ENCODE results near the gene TSC22D1. TPM values are rescaled to one million over a fixed set of nuclear protein-coding genes. Genes with fewer than 3 reads are reported as not detected.

TSC22D1 gene
- total RNA-seq, 1 experiment from 2014 or later = 20.1 TPM

GRCh38 chr13:44416744-44417143, 159.4 kb downstream of the TSC22D1 start:
- no peak overlapping the region for H3K27ac ChIP-seq (ENCODE audit: low read length)
- H3K4me3 ChIP-seq (ENCODE audit: low read length) = no peak overlapping the region
- H3K9ac ChIP-seq (ENCODE audit: low read length) = no peak overlapping the region
- DNase-seq = no peak
- H3K79me2 ChIP-seq (ENCODE audit: low read length) = no peaks in the 10 kb centered on the region
- H3K27me3 ChIP-seq (ENCODE audit: low read length) = no peaks in the 10 kb centered on the region
- no peaks in the 10 kb centered on the region for H4K20me1 ChIP-seq (ENCODE audit: insufficient read depth, low read depth, low read length)
- H2AFZ ChIP-seq (ENCODE audit: low read length) = no peak overlapping the region
- H3K9me2 ChIP-seq (replicated peaks; ENCODE audit: insufficient read depth, low read length) = no peaks in the 10 kb centered on the region
- H3K4me2 ChIP-seq (ENCODE audit: low read depth, low read length, poor library complexity, severe bottlenecking) = no peak overlapping the region
- H3K4me1 ChIP-seq (ENCODE audit: low read length) = peaks cover 11% of the 10 kb centered on the region
- H3K36me3 ChIP-seq (ENCODE audit: insufficient read depth, low read length) = no peaks in the 10 kb centered on the region
- H3K9me3 ChIP-seq (ENCODE audit: low read length) = no peaks in the 10 kb centered on the region

DNA sequence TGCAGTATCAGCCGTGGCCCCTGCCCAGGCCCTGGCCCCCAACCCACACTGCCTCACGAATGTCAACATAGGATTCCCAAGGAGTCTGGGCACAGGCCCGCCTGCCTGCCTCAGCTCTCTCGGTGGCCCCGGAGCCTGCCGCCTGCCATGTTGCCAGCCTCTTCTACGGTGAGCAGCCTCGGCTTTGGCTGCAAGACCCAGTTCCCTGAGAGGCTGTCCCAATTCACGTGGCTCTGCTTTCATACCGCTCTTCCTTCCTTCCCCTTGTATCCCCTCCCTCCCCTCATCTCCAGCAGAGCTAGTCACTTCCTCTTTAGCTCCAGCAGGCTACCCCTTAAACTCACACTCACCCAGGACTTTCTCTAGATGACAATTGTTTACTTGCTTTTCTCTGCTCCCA, 159.8 kb downstream of the TSC22D1 start:
- Histone ChIP-seq H3K79me2 (ENCODE audit: low read length) (no peaks in the 10 kb centered on the region), H3K9me3 (ENCODE audit: low read length) (no peaks in the 10 kb centered on the region), H3K36me3 (ENCODE audit: insufficient read depth, low read length) (no peaks in the 10 kb centered on the region), H3K9ac (ENCODE audit: low read length) (no peak overlapping the region), H3K4me2 (ENCODE audit: low read depth, low read length, poor library complexity, severe bottlenecking) (no peak overlapping the region), H3K27me3 (ENCODE audit: low read length) (no peaks in the 10 kb centered on the region), H2AFZ (ENCODE audit: low read length) (no peak overlapping the region), H3K27ac (ENCODE audit: low read length) (no peak overlapping the region), H3K9me2 (replicated peaks; ENCODE audit: insufficient read depth, low read length) (no peaks in the 10 kb centered on the region), H3K4me3 (ENCODE audit: low read length) (no peak overlapping the region), H3K4me1 (ENCODE audit: low read length) (peaks cover 11% of the 10 kb centered on the region), H4K20me1 (ENCODE audit: insufficient read depth, low read depth, low read length) (no peaks in the 10 kb centered on the region)
- no peak for DNase-seq

DNA sequence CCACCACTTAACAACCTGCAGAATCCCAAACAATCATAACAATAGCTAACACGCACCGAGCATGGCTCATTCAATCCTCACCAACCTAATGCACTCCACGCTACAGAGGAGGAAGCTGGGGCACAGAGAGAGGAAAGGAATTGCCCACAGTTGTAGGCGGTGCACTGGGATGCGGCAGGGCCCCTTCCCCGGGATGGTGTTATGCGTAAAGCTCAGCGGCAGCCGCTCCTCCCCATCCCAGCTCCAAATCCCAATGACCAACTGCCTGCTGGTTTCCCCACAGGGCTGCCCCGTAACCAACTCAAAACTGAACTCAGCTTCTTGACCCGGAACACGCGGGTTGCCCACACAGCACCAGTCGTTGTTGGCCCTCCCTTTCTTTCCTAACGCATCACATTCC, 160.3 kb downstream of the TSC22D1 start:
- no peaks in the 10 kb centered on the region for H3K9me2 ChIP-seq (replicated peaks; ENCODE audit: insufficient read depth, low read length)
- no peaks in the 10 kb centered on the region for H3K9me3 ChIP-seq (ENCODE audit: low read length)
- no peak overlapping the region for H2AFZ ChIP-seq (ENCODE audit: low read length)
- H3K4me3 ChIP-seq (ENCODE audit: low read length) = no peak overlapping the region
- H3K27ac ChIP-seq (ENCODE audit: low read length) = no peak overlapping the region
- H3K4me2 ChIP-seq (ENCODE audit: low read depth, low read length, poor library complexity, severe bottlenecking) = no peak overlapping the region
- H3K36me3 ChIP-seq (ENCODE audit: insufficient read depth, low read length) = no peaks in the 10 kb centered on the region
- no peaks in the 10 kb centered on the region for H4K20me1 ChIP-seq (ENCODE audit: insufficient read depth, low read depth, low read length)
- no peaks in the 10 kb centered on the region for H3K79me2 ChIP-seq (ENCODE audit: low read length)
- no peak for DNase-seq
- peaks cover 11% of the 10 kb centered on the region for H3K4me1 ChIP-seq (ENCODE audit: low read length)
- no peak overlapping the region for H3K9ac ChIP-seq (ENCODE audit: low read length)
- no peaks in the 10 kb centered on the region for H3K27me3 ChIP-seq (ENCODE audit: low read length)

- no peaks in the 10 kb centered on the region for H3K79me2 ChIP-seq (ENCODE audit: low read length)
- H3K27me3 ChIP-seq (ENCODE audit: low read length) = no peaks in the 10 kb centered on the region
- no peaks in the 10 kb centered on the region for H4K20me1 ChIP-seq (ENCODE audit: insufficient read depth, low read depth, low read length)
- no peak overlapping the region for H3K9ac ChIP-seq (ENCODE audit: low read length)
- DNase-seq = no peak
- H3K4me2 ChIP-seq (ENCODE audit: low read depth, low read length, poor library complexity, severe bottlenecking) = no peak overlapping the region
- H3K4me3 ChIP-seq (ENCODE audit: low read length) = no peak overlapping the region
- H3K36me3 ChIP-seq (ENCODE audit: insufficient read depth, low read length) = no peaks in the 10 kb centered on the region
- no peaks in the 10 kb centered on the region for H3K9me2 ChIP-seq (replicated peaks; ENCODE audit: insufficient read depth, low read length)
- H3K9me3 ChIP-seq (ENCODE audit: low read length) = no peaks in the 10 kb centered on the region
- H3K4me1 ChIP-seq (ENCODE audit: low read length) = peaks cover 11% of the 10 kb centered on the region
- H3K27ac ChIP-seq (ENCODE audit: low read length) = no peak overlapping the region
- no peak overlapping the region for H2AFZ ChIP-seq (ENCODE audit: low read length)
These were observed 161.4 kb downstream of the TSC22D1 start for GRCh38 chr13:44414716-44415115.

DNA sequence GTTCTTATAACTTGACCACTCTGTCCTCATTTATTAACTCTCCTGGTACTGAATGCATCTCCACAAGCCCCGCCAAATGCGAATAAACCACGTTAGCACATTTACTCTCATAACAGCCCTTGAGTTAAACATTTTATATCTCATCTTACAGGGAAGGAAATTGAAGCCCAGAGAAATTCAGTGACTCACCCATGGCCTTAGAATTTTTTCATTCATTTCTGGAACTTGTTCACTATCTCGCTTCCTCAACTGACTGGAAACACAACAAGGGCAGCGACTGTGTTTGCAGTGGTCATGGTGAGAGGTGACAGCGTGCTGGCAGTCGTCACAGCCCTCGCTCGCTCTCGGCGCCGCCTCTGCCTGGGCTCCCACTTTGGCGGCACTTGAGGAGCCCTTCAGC, 163.0 kb downstream of the TSC22D1 start:
- Histone ChIP-seq H3K27me3 (ENCODE audit: low read length) (no peaks in the 10 kb centered on the region), H2AFZ (ENCODE audit: low read length) (no peak overlapping the region), H3K9ac (ENCODE audit: low read length) (no peak overlapping the region), H3K79me2 (ENCODE audit: low read length) (no peaks in the 10 kb centered on the region), H3K9me3 (ENCODE audit: low read length) (no peaks in the 10 kb centered on the region), H3K4me3 (ENCODE audit: low read length) (no peak overlapping the region), H3K27ac (ENCODE audit: low read length) (no peak overlapping the region), H3K9me2 (replicated peaks; ENCODE audit: insufficient read depth, low read length) (no peaks in the 10 kb centered on the region), H3K36me3 (ENCODE audit: insufficient read depth, low read length) (no peaks in the 10 kb centered on the region), H4K20me1 (ENCODE audit: insufficient read depth, low read depth, low read length) (no peaks in the 10 kb centered on the region), H3K4me1 (ENCODE audit: low read length) (peaks cover 7% of the 10 kb centered on the region), H3K4me2 (ENCODE audit: low read depth, low read length, poor library complexity, severe bottlenecking) (no peak overlapping the region)
- DNase-seq = no peak

GRCh38 chr13:44412346-44412935, 163.7 kb downstream of the TSC22D1 start:
- Histone ChIP-seq H3K4me1 (ENCODE audit: low read length) (peaks cover under 1% of the 10 kb centered on the region), H3K9me3 (ENCODE audit: low read length) (no peaks in the 10 kb centered on the region), H2AFZ (ENCODE audit: low read length) (no peak overlapping the region), H3K4me3 (ENCODE audit: low read length) (no peak overlapping the region), H3K4me2 (ENCODE audit: low read depth, low read length, poor library complexity, severe bottlenecking) (no peak overlapping the region), H3K27me3 (ENCODE audit: low read length) (no peaks in the 10 kb centered on the region), H3K79me2 (ENCODE audit: low read length) (no peaks in the 10 kb centered on the region), H3K9ac (ENCODE audit: low read length) (no peak overlapping the region), H3K36me3 (ENCODE audit: insufficient read depth, low read length) (no peaks in the 10 kb centered on the region), H3K27ac (ENCODE audit: low read length) (no peak overlapping the region), H4K20me1 (ENCODE audit: insufficient read depth, low read depth, low read length) (no peaks in the 10 kb centered on the region), H3K9me2 (replicated peaks; ENCODE audit: insufficient read depth, low read length) (no peaks in the 10 kb centered on the region)
- no peak for DNase-seq

- no peaks in the 10 kb centered on the region for H3K36me3 ChIP-seq (ENCODE audit: insufficient read depth, low read length)
- H3K27ac ChIP-seq (ENCODE audit: low read length) = no peak overlapping the region
- H3K4me3 ChIP-seq (ENCODE audit: low read length) = no peak overlapping the region
- DNase-seq = no peak
- no peaks in the 10 kb centered on the region for H3K79me2 ChIP-seq (ENCODE audit: low read length)
- no peak overlapping the region for H3K4me2 ChIP-seq (ENCODE audit: low read depth, low read length, poor library complexity, severe bottlenecking)
- no peak overlapping the region for H2AFZ ChIP-seq (ENCODE audit: low read length)
- no peak overlapping the region for H3K9ac ChIP-seq (ENCODE audit: low read length)
- no peaks in the 10 kb centered on the region for H3K4me1 ChIP-seq (ENCODE audit: low read length)
- no peaks in the 10 kb centered on the region for H3K9me3 ChIP-seq (ENCODE audit: low read length)
- H3K9me2 ChIP-seq (replicated peaks; ENCODE audit: insufficient read depth, low read length) = no peaks in the 10 kb centered on the region
- H4K20me1 ChIP-seq (ENCODE audit: insufficient read depth, low read depth, low read length) = no peaks in the 10 kb centered on the region
- H3K27me3 ChIP-seq (ENCODE audit: low read length) = no peaks in the 10 kb centered on the region
These were observed 164.3 kb downstream of the TSC22D1 start for GRCh38 chr13:44411841-44412240.

DNA sequence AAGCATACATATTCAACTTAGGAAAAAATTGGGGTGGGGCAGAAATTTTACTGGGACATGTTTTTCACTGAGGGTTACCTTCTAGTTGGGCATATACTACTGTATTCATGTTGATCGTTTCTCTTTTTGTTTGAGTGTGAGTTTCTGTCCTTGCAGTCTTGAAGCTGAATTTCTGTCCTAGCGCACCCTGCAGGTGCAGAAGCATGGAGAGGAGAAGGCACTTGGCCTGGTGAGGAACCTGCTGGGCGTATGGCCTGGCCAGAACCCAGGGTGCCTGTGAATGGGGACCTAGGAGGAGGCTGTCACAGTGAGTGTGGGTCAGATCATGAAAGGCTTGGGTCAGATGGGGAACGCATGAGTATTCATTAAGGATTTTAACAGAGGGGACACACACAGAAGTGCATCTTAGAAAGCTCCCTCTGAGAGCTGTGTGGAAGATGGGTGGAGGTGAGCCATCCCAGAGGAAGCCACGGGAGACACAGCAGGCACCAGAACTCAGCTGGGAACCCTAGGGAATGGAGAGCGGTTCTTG, 165.7 kb downstream of the TSC22D1 start:
- Histone ChIP-seq H3K36me3 (ENCODE audit: insufficient read depth, low read length) (no peaks in the 10 kb centered on the region), H3K4me3 (ENCODE audit: low read length) (no peak overlapping the region), H3K4me1 (ENCODE audit: low read length) (no peaks in the 10 kb centered on the region), H3K9me3 (ENCODE audit: low read length) (no peaks in the 10 kb centered on the region), H2AFZ (ENCODE audit: low read length) (no peak overlapping the region), H4K20me1 (ENCODE audit: insufficient read depth, low read depth, low read length) (no peaks in the 10 kb centered on the region), H3K9ac (ENCODE audit: low read length) (no peak overlapping the region), H3K79me2 (ENCODE audit: low read length) (no peaks in the 10 kb centered on the region), H3K4me2 (ENCODE audit: low read depth, low read length, poor library complexity, severe bottlenecking) (no peak overlapping the region), H3K27ac (ENCODE audit: low read length) (no peak overlapping the region), H3K9me2 (replicated peaks; ENCODE audit: insufficient read depth, low read length) (no peaks in the 10 kb centered on the region), H3K27me3 (ENCODE audit: low read length) (no peaks in the 10 kb centered on the region)
- no peak for DNase-seq
